Colonic mucosa (tissue), 4 donors: ENCODE measurements around the gene TOR1B. TPM values are rescaled to one million over a fixed set of nuclear protein-coding genes. Genes with fewer than 3 reads are reported as not detected.

Source experiments
- DNase-seq: peaks from one replicate; pipeline ENCODE4 v3.0.0-alpha.2; 2020
- H3K27ac ChIP-seq: fragments of 200-600 bp; one replicate; pipeline ENCODE4 v1.8.0; 2021
- H3K27me3 ChIP-seq: fragments of 200-600 bp; one replicate; pipeline ENCODE4 v1.8.0; 2021
- H3K36me3 ChIP-seq: fragments of 200-600 bp; one replicate; pipeline ENCODE4 v1.8.0; 2021
- H3K4me1 ChIP-seq: fragments of 200-600 bp; one replicate; pipeline ENCODE4 v1.8.0; 2021; ENCODE audit warnings: mild to moderate bottlenecking
- H3K4me3 ChIP-seq: fragments of 200-600 bp; one replicate; pipeline ENCODE4 v1.8.0; 2021
- H3K9ac ChIP-seq, 2 donors: one replicate each; pipeline ENCODE4 v1.7.0; 2013; ENCODE audit warnings: control low read depth in 2 of 2, low read depth in 2 of 2, low read length in 2 of 2
- H3K9me3 ChIP-seq: fragments of 200-600 bp; one replicate; pipeline ENCODE4 v1.8.0; 2021
- intact Hi-C: fragments of 100-400 bp; cut with DNase I; formaldehyde crosslinking; loops from one replicate; pipeline ENCODE4 v1.14.1; 2022
- total RNA-seq, 2 donors: library from RNA; stranded (reverse); fragmentation: NEBNext Ultra II Directional in 1 of 2; extraction: Animal tissue kit (Norgen Biotek cat#: 25700) in 1 of 2; gene quantifications; one replicate each; pipeline ENCODE4 v1.2.1, GENCODE V29; 2021
- TF ChIP-seq, protein P1 (sequence below): fragments of 200-600 bp; IDR thresholded peaks from one replicate; pipeline ENCODE4 v1.8.0; 2022; ENCODE audit warnings: antibody characterized with exemption, mild to moderate bottlenecking
- donor health status: healthy.
- donor health status: DM: no; HTN: no; CAD: no.
- donor health status: DM: no; HTN: no; CAD: no.

TOR1B gene
- total RNA-seq, 2 donors from 2014 or later: 49.0 to 60.8 TPM

DNA sequence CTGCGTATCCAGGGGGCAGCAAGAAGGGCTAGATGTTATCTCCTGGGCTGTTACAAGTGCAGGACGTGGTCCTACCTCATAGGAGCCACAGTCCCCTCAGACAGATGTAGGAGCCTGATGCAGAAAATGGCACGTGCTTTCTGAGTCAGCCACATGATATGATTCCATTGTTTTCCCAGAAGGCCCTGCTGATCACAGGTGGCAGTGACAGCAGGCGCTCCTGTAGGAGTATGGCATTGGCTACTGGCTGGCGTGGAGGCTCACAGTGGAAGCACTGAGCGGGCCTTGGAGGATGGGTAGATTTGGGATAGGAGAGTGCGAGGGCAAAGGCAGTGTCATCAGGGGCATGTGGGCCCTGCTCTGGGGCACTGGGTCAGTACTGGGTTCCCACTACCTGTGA, 54.2 kb downstream of the TOR1B start:
- Histone ChIP-seq H3K36me3 (no peaks in the 10 kb centered on the region), H3K9ac (no peak overlapping the region), H3K9me3 (no peaks in the 10 kb centered on the region), H3K4me3 (no peak overlapping the region), H3K27me3 (no peaks in the 10 kb centered on the region), H3K27ac (no peak overlapping the region), H3K4me1 (no peaks in the 10 kb centered on the region)
- TF ChIP-seq, protein P1, sequence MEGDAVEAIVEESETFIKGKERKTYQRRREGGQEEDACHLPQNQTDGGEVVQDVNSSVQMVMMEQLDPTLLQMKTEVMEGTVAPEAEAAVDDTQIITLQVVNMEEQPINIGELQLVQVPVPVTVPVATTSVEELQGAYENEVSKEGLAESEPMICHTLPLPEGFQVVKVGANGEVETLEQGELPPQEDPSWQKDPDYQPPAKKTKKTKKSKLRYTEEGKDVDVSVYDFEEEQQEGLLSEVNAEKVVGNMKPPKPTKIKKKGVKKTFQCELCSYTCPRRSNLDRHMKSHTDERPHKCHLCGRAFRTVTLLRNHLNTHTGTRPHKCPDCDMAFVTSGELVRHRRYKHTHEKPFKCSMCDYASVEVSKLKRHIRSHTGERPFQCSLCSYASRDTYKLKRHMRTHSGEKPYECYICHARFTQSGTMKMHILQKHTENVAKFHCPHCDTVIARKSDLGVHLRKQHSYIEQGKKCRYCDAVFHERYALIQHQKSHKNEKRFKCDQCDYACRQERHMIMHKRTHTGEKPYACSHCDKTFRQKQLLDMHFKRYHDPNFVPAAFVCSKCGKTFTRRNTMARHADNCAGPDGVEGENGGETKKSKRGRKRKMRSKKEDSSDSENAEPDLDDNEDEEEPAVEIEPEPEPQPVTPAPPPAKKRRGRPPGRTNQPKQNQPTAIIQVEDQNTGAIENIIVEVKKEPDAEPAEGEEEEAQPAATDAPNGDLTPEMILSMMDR: no peak
- intact Hi-C loops: no loop called here
- DNase-seq: no peak

DNA sequence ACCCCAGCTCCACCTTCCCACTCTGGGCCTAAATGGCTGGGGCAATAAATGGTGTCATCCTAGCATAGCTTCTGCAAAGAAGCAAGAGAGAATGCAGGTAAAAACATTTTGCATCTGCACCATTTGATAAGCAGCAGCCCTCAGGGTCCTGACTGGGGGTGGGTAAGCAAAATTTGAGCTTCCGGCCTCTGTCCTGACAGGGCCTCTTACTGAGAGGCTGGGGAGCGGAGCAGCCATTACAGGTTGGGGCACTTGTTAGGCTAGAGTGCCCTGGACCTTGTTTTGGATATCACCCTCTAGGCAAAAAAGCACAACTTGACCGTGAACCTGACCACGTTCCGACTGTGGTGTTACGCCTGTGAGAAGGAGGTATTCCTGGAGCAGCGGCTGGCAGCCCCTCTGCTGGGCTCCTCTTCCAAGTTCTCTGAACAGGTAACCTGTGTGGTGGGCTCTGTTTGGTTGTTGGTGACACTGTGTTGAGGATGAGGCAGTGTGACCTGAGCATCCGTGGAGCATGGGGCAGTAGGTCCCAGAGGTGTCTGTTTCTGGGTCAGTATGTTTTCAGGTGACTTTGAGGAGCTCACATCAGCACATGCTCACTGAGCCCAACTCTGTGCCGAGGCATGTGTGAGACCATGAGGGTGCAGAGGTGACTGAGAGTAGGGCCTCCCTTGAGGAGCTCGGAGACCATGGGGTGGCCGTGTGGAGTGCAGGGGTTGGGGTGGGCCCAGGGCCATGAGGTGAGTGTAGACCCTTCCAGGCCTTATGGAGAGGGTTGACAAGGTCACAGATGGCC, 55.4 kb downstream of the TOR1B start:
- DNase-seq: no peak
- TF ChIP-seq, protein P1: no peak
- Histone ChIP-seq H3K9me3 (no peaks in the 10 kb centered on the region), H3K9ac (no peak overlapping the region), H3K27me3 (no peaks in the 10 kb centered on the region), H3K36me3 (no peaks in the 10 kb centered on the region), H3K27ac (no peak overlapping the region), H3K4me1 (no peaks in the 10 kb centered on the region), H3K4me3 (no peak overlapping the region)
- intact Hi-C loops: no loop called here

Other genes starting within 250 kb of the TOR1B start
- not detected for gene C9orf50, start 182.1 kb upstream of the TOR1B start, total RNA-seq
- 10 to 100 TPM; 25.3 to 50.2 TPM for gene NTMT1, start 177.0 kb upstream of the TOR1B start, total RNA-seq
- gene ASB6, start 161.0 kb upstream of the TOR1B start, total RNA-seq: 10 to 100 TPM; 15.8 to 18.5 TPM
- under 1 TPM; 0.64 to 0.85 TPM for gene PRRX2, start 137.5 kb upstream of the TOR1B start, total RNA-seq
- 1 to 10 TPM; 2.6 to 5.1 TPM for gene PTGES, start 50.1 kb upstream of the TOR1B start, total RNA-seq
- gene TOR1A, start 21.0 kb downstream of the TOR1B start, total RNA-seq: 10 to 100 TPM; 31.0 to 31.1 TPM
- gene C9orf78, start 32.1 kb downstream of the TOR1B start, total RNA-seq: 10 to 100 TPM; 38.7 to 45.5 TPM
- 10 to 100 TPM; 14.7 to 20.0 TPM for gene USP20, start 32.3 kb downstream of the TOR1B start, total RNA-seq
- 10 to 100 TPM; 24.7 to 55.5 TPM for gene FNBP1, start 240.0 kb downstream of the TOR1B start, total RNA-seq